SU-DHL-6 (cell line): ENCODE measurements around the gene ANP32A.

Experiments
- H2AFZ ChIP-seq: fragments of 200-600 bp; sonication (generic); 2 replicates; pipeline ENCODE4 v1.6.1; 2014; ENCODE audit warnings: low read depth, mild to moderate bottlenecking, moderate library complexity, mixed read lengths, antibody characterized with exemption, low read length; ENCODE audit not compliant: severe bottlenecking
- H3F3A ChIP-seq: fragments of 200-600 bp; shearing (Covaris generic); 2 replicates; pipeline ENCODE4 v1.6.0; 2016; ENCODE audit warnings: antibody characterized with exemption, mild to moderate bottlenecking; ENCODE audit not compliant: insufficient read depth
- H3K27ac ChIP-seq: fragments of 200-600 bp; sonication (generic); 2 replicates; pipeline ENCODE4 v1.5.1; 2016; ENCODE audit warnings: low read depth, mild to moderate bottlenecking, low read length, moderate library complexity, mixed read lengths
- H3K27me3 ChIP-seq: fragments of 200-600 bp; sonication (generic), shearing (Covaris generic); 2 replicates; pipeline ENCODE4 v1.6.0; 2014; ENCODE audit warnings: mild to moderate bottlenecking, low read length
- H3K36me3 ChIP-seq: fragments of 200-600 bp; sonication (generic); 2 replicates; pipeline ENCODE4 v1.6.1; 2014; ENCODE audit warnings: mild to moderate bottlenecking, low read length, mixed read lengths
- H3K4me2 ChIP-seq: fragments of 300-600, 200-600 bp; shearing (Covaris generic), sonication (generic); 2 replicates; pipeline ENCODE4 v1.6.0; 2014; ENCODE audit warnings: low read length, low read depth, mild to moderate bottlenecking; ENCODE audit not compliant: poor library complexity, severe bottlenecking
- H3K4me3 ChIP-seq: fragments of 200-600 bp; sonication (generic); 2 replicates; pipeline ENCODE4 v1.5.1; 2014; ENCODE audit warnings: antibody characterized with exemption, low read length, mild to moderate bottlenecking, mixed read lengths; ENCODE audit not compliant: insufficient read depth, poor library complexity, severe bottlenecking
- H3K79me2 ChIP-seq: fragments of 200-600 bp; sonication (generic); 2 replicates; pipeline ENCODE4 v1.6.1; 2014; ENCODE audit warnings: mild to moderate bottlenecking, low read length, moderate library complexity; ENCODE audit not compliant: insufficient read depth
- H3K9ac ChIP-seq: fragments of 200-600 bp; sonication (generic); 2 replicates; pipeline ENCODE4 v1.7.0; 2014; ENCODE audit warnings: mild to moderate bottlenecking, low read length
- H3K9me2 ChIP-seq: fragments of 200-600 bp; sonication (generic); replicated peaks from 2 replicates; pipeline ENCODE4 v1.6.1; 2014; ENCODE audit warnings: low read length; ENCODE audit not compliant: insufficient read depth
- H3K9me3 ChIP-seq: fragments of 200-600 bp; sonication (generic); 2 replicates; pipeline ENCODE4 v1.6.1; 2014; ENCODE audit warnings: low read length, mixed read lengths; ENCODE audit not compliant: insufficient read depth
- H4K20me1 ChIP-seq: fragments of 200-600 bp; sonication (generic); 2 replicates; pipeline ENCODE4 v1.6.1; 2014; ENCODE audit warnings: low read depth, mild to moderate bottlenecking, antibody characterized with exemption, low read length, moderate library complexity, mixed read lengths
- EZH2phosphoT487 ChIP-seq: fragments of 200-600 bp; sonication (generic), shearing (Covaris generic); conservative IDR thresholded peaks from 2 replicates; pipeline ENCODE4 v1.6.1; 2018; ENCODE audit warnings: mild to moderate bottlenecking, antibody characterized with exemption, low read length, moderate library complexity, mixed read lengths
- TF ChIP-seq, protein P1 (sequence below): fragments of 200-600 bp; sonication (generic); IDR thresholded peaks from one replicate; pipeline ENCODE4 v1.5.1; 2017; ENCODE audit warnings: antibody characterized with exemption, mild to moderate bottlenecking, low read length, moderate library complexity; ENCODE audit not compliant: insufficient read depth, poor library complexity, severe bottlenecking

The ANP32A gene

GRCh38 chr15:68755731-68756130 is 65.0 kb downstream of the ANP32A start:
- Histone ChIP-seq H3K27me3 (no peaks in the 10 kb centered on the region), H3K4me2 (no peak overlapping the region), H3K4me3 (no peak overlapping the region), H3K9me3 (no peaks in the 10 kb centered on the region), H3F3A (no peaks in the 10 kb centered on the region), H3K9me2 (no peaks in the 10 kb centered on the region), H3K9ac (no peak overlapping the region), H4K20me1 (no peaks in the 10 kb centered on the region), H3K79me2 (no peaks in the 10 kb centered on the region), H2AFZ (no peak overlapping the region), H3K36me3 (no peaks in the 10 kb centered on the region), H3K27ac (no peak overlapping the region)
- TF ChIP-seq EZH2phosphoT487, result no peak
- TF ChIP-seq, protein P1, sequence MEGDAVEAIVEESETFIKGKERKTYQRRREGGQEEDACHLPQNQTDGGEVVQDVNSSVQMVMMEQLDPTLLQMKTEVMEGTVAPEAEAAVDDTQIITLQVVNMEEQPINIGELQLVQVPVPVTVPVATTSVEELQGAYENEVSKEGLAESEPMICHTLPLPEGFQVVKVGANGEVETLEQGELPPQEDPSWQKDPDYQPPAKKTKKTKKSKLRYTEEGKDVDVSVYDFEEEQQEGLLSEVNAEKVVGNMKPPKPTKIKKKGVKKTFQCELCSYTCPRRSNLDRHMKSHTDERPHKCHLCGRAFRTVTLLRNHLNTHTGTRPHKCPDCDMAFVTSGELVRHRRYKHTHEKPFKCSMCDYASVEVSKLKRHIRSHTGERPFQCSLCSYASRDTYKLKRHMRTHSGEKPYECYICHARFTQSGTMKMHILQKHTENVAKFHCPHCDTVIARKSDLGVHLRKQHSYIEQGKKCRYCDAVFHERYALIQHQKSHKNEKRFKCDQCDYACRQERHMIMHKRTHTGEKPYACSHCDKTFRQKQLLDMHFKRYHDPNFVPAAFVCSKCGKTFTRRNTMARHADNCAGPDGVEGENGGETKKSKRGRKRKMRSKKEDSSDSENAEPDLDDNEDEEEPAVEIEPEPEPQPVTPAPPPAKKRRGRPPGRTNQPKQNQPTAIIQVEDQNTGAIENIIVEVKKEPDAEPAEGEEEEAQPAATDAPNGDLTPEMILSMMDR, result no peak

GRCh38 chr15:68751622-68752021 is 69.1 kb downstream of the ANP32A start:
- TF ChIP-seq, protein P1, result no peak
- TF ChIP-seq EZH2phosphoT487, result no peak
- no peak overlapping the region for H2AFZ ChIP-seq

DNA sequence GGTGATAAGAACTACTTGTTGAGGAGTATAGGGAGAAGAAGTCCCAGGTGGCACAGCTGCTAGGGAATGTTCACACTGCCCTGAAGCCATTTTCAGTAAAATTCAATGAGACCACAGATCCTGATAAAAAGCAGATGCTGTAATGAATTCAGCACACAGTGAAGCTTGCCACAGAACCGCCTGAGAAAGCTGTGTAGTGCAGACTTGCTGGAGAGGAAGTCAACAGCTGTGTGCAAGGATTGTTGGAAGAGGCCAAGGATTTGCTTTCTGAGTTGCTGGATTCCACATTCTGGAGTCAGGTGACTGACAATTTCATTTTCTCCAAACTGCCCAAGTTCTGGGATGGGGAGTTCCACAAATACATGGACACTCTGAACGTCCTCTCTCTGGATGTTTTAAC is 70.9 kb downstream of the ANP32A start:
- no peak overlapping the region for H3K4me2 ChIP-seq
- no peak overlapping the region for H3K27ac ChIP-seq
- H4K20me1 ChIP-seq, result no peaks in the 10 kb centered on the region
- no peak overlapping the region for H3K4me3 ChIP-seq
- no peaks in the 10 kb centered on the region for H3K9me3 ChIP-seq
- H3K27me3 ChIP-seq, result no peaks in the 10 kb centered on the region
- no peaks in the 10 kb centered on the region for H3K36me3 ChIP-seq
- H3K9me2 ChIP-seq, result no peaks in the 10 kb centered on the region
- TF ChIP-seq, protein P1, result no peak
- TF ChIP-seq EZH2phosphoT487, result no peak
- no peaks in the 10 kb centered on the region for H3K79me2 ChIP-seq
- no peak overlapping the region for H2AFZ ChIP-seq
- no peak overlapping the region for H3K9ac ChIP-seq
- H3F3A ChIP-seq, result no peaks in the 10 kb centered on the region

More at GRCh38 chr15:68751622-68752021, 69.1 kb downstream of the ANP32A start:
- Histone ChIP-seq H3K9ac (no peak overlapping the region), H3K9me3 (no peaks in the 10 kb centered on the region), H3F3A (no peaks in the 10 kb centered on the region), H3K27ac (no peak overlapping the region), H3K36me3 (no peaks in the 10 kb centered on the region), H3K4me3 (no peak overlapping the region), H4K20me1 (no peaks in the 10 kb centered on the region), H3K27me3 (no peaks in the 10 kb centered on the region), H3K4me2 (no peak overlapping the region), H3K79me2 (no peaks in the 10 kb centered on the region), H3K9me2 (no peaks in the 10 kb centered on the region)
